HL-60 (cell line): Measurements from ENCODE around the gene SLC26A8.
"Not testable (repeated sequence)": the region's sequence is repeated elsewhere in the genome, so short reads cannot be mapped to it uniquely, and the experiment has no call there.

Experiments
- DNase-seq, 2 experiments: peaks; one replicate each; pipeline ENCODE4 v3.0.0-alpha.2; 2010 to 2020; ENCODE audit warnings: low read depth in 1 of 2, low spot score in 1 of 2
- H3K27ac ChIP-seq: fragments of 250-450 bp; sonication (Bioruptor Pico); replicated peaks from 2 replicates; pipeline ENCODE4 v1.5.1; 2020; ENCODE audit warnings: mild to moderate bottlenecking, moderate library complexity
- H3K27me3 ChIP-seq: fragments of 250-450 bp; sonication (Bioruptor Pico); 2 replicates; pipeline ENCODE4 v1.5.1; 2021; ENCODE audit warnings: mild to moderate bottlenecking, moderate library complexity; ENCODE audit not compliant: insufficient read depth, poor library complexity, severe bottlenecking
- H3K4me3 ChIP-seq: replicated peaks from 2 replicates; pipeline ENCODE4 v1.5.1; 2011; ENCODE audit warnings: mild to moderate bottlenecking, control low read depth, low read length; ENCODE audit not compliant: insufficient read depth
- GABPA ChIP-seq: IDR thresholded peaks from 2 replicates; pipeline ENCODE4 v1.6.1; 2012; ENCODE audit warnings: low read depth
- POLR2AphosphoS5 ChIP-seq: IDR thresholded peaks from 2 replicates; pipeline ENCODE4 v1.6.1; 2012; ENCODE audit warnings: low read depth
- SPI1 ChIP-seq: IDR thresholded peaks from 2 replicates; pipeline ENCODE4 v1.6.1; 2012; ENCODE audit warnings: low read depth, mild to moderate bottlenecking, borderline replicate concordance
- TF ChIP-seq, protein P1 (sequence below): IDR thresholded peaks from 2 replicates; pipeline ENCODE4 v1.6.1; 2012; ENCODE audit warnings: low read depth; ENCODE audit not compliant: insufficient replicate concordance
- TF ChIP-seq, protein P2 (sequence below): IDR thresholded peaks from one replicate; pipeline ENCODE4 v1.5.1; 2011; ENCODE audit warnings: low read length, control low read depth, inconsistent platforms; ENCODE audit not compliant: insufficient read depth

Gene SLC26A8

DNA sequence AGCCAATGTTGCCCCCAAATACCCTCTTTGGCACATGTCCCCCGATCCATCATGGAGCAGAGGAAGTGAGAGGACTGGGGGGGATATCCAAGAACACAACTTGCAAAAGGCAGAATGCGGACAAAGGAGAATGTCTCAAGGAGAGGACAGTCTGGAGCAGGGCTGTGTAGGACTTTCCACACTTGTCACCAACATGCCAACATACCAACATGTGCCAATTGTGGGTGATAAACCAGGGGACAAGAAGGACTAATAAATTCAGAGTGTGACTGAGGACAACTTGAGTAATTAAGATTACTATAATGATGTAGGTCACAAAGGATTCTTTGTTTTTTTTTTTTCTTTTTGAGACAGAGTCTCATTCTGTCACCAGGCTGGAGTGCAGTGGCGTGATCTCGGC, 8.8 kb downstream of the SLC26A8 start:
- Histone ChIP-seq H3K4me3 (no peak overlapping the region), H3K27me3 (no peaks in the 10 kb centered on the region), H3K27ac (peak overlapping the region; percentile 92)
- no peak for DNase-seq
- TF ChIP-seq, protein P1, sequence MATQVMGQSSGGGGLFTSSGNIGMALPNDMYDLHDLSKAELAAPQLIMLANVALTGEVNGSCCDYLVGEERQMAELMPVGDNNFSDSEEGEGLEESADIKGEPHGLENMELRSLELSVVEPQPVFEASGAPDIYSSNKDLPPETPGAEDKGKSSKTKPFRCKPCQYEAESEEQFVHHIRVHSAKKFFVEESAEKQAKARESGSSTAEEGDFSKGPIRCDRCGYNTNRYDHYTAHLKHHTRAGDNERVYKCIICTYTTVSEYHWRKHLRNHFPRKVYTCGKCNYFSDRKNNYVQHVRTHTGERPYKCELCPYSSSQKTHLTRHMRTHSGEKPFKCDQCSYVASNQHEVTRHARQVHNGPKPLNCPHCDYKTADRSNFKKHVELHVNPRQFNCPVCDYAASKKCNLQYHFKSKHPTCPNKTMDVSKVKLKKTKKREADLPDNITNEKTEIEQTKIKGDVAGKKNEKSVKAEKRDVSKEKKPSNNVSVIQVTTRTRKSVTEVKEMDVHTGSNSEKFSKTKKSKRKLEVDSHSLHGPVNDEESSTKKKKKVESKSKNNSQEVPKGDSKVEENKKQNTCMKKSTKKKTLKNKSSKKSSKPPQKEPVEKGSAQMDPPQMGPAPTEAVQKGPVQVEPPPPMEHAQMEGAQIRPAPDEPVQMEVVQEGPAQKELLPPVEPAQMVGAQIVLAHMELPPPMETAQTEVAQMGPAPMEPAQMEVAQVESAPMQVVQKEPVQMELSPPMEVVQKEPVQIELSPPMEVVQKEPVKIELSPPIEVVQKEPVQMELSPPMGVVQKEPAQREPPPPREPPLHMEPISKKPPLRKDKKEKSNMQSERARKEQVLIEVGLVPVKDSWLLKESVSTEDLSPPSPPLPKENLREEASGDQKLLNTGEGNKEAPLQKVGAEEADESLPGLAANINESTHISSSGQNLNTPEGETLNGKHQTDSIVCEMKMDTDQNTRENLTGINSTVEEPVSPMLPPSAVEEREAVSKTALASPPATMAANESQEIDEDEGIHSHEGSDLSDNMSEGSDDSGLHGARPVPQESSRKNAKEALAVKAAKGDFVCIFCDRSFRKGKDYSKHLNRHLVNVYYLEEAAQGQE: no peak
- TF ChIP-seq, protein P2, sequence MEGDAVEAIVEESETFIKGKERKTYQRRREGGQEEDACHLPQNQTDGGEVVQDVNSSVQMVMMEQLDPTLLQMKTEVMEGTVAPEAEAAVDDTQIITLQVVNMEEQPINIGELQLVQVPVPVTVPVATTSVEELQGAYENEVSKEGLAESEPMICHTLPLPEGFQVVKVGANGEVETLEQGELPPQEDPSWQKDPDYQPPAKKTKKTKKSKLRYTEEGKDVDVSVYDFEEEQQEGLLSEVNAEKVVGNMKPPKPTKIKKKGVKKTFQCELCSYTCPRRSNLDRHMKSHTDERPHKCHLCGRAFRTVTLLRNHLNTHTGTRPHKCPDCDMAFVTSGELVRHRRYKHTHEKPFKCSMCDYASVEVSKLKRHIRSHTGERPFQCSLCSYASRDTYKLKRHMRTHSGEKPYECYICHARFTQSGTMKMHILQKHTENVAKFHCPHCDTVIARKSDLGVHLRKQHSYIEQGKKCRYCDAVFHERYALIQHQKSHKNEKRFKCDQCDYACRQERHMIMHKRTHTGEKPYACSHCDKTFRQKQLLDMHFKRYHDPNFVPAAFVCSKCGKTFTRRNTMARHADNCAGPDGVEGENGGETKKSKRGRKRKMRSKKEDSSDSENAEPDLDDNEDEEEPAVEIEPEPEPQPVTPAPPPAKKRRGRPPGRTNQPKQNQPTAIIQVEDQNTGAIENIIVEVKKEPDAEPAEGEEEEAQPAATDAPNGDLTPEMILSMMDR: no peak
- no peak for TF ChIP-seq GABPA
- no peak for TF ChIP-seq SPI1
- TF ChIP-seq POLR2AphosphoS5: no peak

DNA sequence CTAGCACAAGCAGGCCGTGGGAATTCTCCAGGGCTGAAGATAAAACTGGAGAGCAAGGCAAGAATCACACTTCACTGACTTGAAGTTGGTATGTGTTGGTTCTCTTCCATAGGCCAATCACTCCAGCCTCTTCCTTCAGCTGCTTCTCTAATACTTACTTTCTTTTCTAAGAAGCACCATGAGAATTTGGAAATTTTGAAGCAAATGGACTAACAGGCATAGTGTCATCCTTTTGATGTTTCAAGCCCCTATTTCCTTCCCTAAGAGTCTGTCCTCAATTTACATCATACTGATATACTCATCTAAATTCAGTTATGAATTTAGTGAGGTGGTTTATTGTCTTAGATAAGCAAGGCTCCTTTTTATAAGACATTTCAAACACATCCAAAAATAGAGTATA, 24.0 kb downstream of the SLC26A8 start:
- no peaks in the 10 kb centered on the region for H3K27me3 ChIP-seq
- TF ChIP-seq, protein P1: no peak
- no peak for TF ChIP-seq GABPA
- TF ChIP-seq, protein P2: no peak
- TF ChIP-seq POLR2AphosphoS5: no peak
- H3K4me3 ChIP-seq: no peak overlapping the region
- DNase-seq: peak; percentile 14 to 51
- peak overlapping the region; percentile 59 for H3K27ac ChIP-seq

DNA sequence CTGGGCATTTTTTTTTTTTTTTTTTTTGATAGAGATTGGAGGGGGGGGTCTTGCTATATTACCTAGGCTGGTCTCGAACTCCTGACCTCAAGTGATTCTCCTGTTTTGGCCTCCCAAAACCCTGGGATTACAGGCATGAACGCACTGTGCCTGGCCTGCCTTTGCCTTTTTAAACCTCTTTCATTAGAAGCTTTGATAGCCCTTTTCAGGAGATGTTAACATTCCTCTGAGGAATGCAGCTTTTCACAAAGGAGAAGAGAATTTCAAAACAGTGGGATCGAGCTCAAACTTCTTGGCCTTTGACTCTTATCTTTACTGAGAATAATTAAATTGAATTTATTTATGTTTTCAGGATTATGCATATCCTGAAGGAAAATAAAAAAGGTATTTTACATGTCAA, 31.3 kb downstream of the SLC26A8 start:
- no peaks in the 10 kb centered on the region for H3K27me3 ChIP-seq
- H3K27ac ChIP-seq: no peak overlapping the region
- TF ChIP-seq, protein P1: no peak
- TF ChIP-seq, protein P2: no peak
- TF ChIP-seq SPI1 (no peak), POLR2AphosphoS5 (no peak), GABPA (no peak)
- H3K4me3 ChIP-seq: no peak overlapping the region
- no peak for DNase-seq

DNA sequence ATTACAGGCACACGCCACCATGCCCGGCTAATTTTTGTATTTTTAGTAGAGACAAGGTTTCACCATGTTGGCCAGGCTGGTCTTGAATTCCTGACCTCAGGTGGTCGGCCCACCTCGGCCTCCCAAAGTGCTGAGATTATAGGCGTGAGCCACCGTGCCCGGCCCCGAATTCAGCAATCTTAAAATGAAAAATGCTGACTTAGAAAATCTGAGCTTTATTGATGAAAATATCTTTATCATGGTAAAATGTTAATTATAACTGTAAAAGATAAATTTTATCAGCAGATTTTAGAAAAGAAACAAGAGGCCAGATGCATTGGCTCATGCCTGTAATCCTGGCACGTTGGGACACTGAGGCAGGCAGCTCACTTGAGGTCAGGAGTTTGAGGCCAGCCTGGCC, 36.4 kb downstream of the SLC26A8 start:
- not testable (repeated sequence) for DNase-seq, H3K27me3 ChIP-seq

More for the DNA sequence above, 36.4 kb downstream of the SLC26A8 start:
- H3K4me3 ChIP-seq, H3K27ac ChIP-seq: not testable (repeated sequence)
